ENCODE measurements around the gene C1QA. TPM values are rescaled to one million over a fixed set of nuclear protein-coding genes. Genes with fewer than 3 reads are reported as not detected.

C1QA gene
- total and polyA plus RNA-seq, 2 donors = 153 to 192 TPM

DNA sequence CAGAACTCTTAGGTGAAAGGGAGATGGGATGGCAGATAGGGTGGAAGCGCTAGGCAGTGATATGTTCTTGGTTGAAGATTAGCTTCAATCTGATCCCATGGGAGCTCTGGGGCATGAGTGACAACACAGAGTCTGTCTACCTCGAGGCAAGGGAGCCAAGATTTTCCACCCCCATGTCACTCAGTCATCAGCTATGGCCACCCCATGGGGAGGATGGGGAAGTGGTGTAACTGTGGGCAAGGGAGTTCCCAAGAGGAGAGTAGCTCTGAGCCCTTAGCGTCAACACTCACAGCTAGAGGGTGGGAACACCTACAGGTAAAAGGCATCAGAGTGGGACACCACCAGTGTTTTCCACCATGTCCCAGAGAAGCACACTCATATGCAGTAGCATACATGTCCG lies 30.3 kb upstream of the C1QA start:
- Histone ChIP-seq H3K4me3 (ENCODE audit: low read length in 2 of 2) (no peak overlapping the region), H3K27ac (ENCODE audit: low read depth in 1 of 2, low read length in 1 of 2) (no peak overlapping the region), H3K9me3 (ENCODE audit: control insufficient read depth in 2 of 2, insufficient read depth in 1 of 2, low read length in 1 of 2) (no peaks in the 10 kb centered on the region), H3K27me3 (ENCODE audit: control insufficient read depth in 2 of 2, insufficient read depth in 1 of 2, low read length in 1 of 2) (peaks cover 0 to 9% of the 10 kb centered on the region in 2 donors), H3K4me1 (ENCODE audit: control insufficient read depth in 2 of 2, insufficient read depth in 2 of 2, low read length in 2 of 2) (no peaks in the 10 kb centered on the region), H3K36me3 (ENCODE audit: control insufficient read depth in 2 of 2, insufficient read depth in 2 of 2, low read length in 1 of 2) (no peaks in the 10 kb centered on the region)
- 68% methylated on average over 4 of the region's 4 CpGs for WGBS
- no peak for DNase-seq (ENCODE audit: low read depth in 6 of 9, low spot score in 9 of 9)

DNA sequence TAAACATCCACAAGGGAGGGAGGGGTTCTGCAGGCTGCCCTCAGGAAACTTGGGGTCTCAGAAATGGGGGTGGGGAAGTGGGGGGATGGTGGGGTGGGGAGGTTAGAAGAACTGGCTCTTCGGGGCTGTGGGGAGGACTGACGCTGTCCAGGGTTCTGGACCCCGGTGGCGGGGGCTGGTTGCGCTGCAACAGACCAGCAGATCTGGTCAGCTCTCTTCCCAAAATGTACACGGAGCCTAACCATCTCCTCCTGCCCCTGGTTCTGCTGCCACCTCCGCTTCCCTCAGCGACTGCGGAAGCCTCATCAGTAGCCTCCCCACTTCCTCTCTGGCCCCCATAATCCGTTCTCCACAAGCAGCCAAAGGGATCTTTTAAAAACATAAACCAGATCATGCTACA lies 29.3 kb upstream of the C1QA start:
- DNase-seq (ENCODE audit: low read depth in 6 of 9, low spot score in 9 of 9) = no peak
- Histone ChIP-seq H3K27me3 (ENCODE audit: control insufficient read depth in 2 of 2, insufficient read depth in 1 of 2, low read length in 1 of 2) (peaks cover 0 to 9% of the 10 kb centered on the region in 2 donors), H3K4me1 (ENCODE audit: control insufficient read depth in 2 of 2, insufficient read depth in 2 of 2, low read length in 2 of 2) (no peaks in the 10 kb centered on the region), H3K27ac (ENCODE audit: low read depth in 1 of 2, low read length in 1 of 2) (no peak overlapping the region), H3K9me3 (ENCODE audit: control insufficient read depth in 2 of 2, insufficient read depth in 1 of 2, low read length in 1 of 2) (no peaks in the 10 kb centered on the region), H3K4me3 (ENCODE audit: low read length in 2 of 2) (no peak overlapping the region), H3K36me3 (ENCODE audit: control insufficient read depth in 2 of 2, insufficient read depth in 2 of 2, low read length in 1 of 2) (no peaks in the 10 kb centered on the region)
- 12% methylated on average over 10 of the region's 10 CpGs for WGBS

DNA sequence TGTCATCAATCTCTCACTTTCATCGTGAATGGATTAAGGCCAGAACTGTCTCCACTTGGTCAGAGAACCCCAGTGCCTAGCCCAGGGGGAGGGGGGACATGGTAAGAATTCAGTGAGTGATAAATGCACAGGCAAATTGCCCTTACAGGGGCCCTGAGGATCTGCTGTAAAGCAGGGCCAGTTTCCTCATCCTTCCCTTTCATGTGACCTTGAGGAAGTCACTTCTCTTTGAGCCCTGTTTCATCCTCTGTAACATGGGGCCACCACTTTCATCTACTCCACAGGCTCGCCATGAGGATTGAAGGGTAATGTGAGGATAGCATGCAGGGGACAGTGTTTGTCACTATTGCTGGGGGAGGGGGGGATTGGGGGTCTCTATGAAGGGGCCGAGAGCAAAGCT lies 28.1 kb upstream of the C1QA start:
- Histone ChIP-seq H3K27me3 (ENCODE audit: control insufficient read depth in 2 of 2, insufficient read depth in 1 of 2, low read length in 1 of 2) (peaks cover 0 to 7% of the 10 kb centered on the region in 2 donors), H3K36me3 (ENCODE audit: control insufficient read depth in 2 of 2, insufficient read depth in 2 of 2, low read length in 1 of 2) (no peaks in the 10 kb centered on the region), H3K9me3 (ENCODE audit: control insufficient read depth in 2 of 2, insufficient read depth in 1 of 2, low read length in 1 of 2) (no peaks in the 10 kb centered on the region), H3K4me1 (ENCODE audit: control insufficient read depth in 2 of 2, insufficient read depth in 2 of 2, low read length in 2 of 2) (no peaks in the 10 kb centered on the region), H3K27ac (ENCODE audit: low read depth in 1 of 2, low read length in 1 of 2) (no peak overlapping the region), H3K4me3 (ENCODE audit: low read length in 2 of 2) (no peak overlapping the region)
- no peak for DNase-seq (ENCODE audit: low read depth in 6 of 9, low spot score in 9 of 9)
- 74% methylated on average over 3 of the region's 3 CpGs for WGBS

DNA sequence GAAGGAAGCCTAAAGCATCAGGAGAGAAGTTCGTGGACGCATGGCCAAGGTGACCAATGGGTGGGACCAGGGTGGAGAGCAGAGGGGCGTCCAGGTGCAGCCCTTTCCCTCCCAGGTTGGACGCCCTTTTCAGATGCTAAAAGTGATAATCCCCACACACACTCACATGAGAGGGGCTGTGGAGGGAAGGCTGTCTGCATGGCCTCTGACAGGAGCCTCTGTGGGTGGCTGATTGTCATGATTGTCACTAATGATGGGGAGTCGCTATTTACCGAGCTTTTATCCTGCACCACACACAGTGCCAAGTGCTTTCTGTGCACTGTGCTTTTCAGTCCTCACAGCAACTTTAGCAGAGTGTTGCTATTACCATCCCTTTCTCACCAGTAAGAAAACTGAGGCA lies 27.1 kb upstream of the C1QA start:
- Histone ChIP-seq H3K4me3 (ENCODE audit: low read length in 2 of 2) (no peak overlapping the region), H3K36me3 (ENCODE audit: control insufficient read depth in 2 of 2, insufficient read depth in 2 of 2, low read length in 1 of 2) (no peaks in the 10 kb centered on the region), H3K27me3 (ENCODE audit: control insufficient read depth in 2 of 2, insufficient read depth in 1 of 2, low read length in 1 of 2) (peaks cover 0 to 7% of the 10 kb centered on the region in 2 donors), H3K27ac (ENCODE audit: low read depth in 1 of 2, low read length in 1 of 2) (no peak overlapping the region), H3K9me3 (ENCODE audit: control insufficient read depth in 2 of 2, insufficient read depth in 1 of 2, low read length in 1 of 2) (no peaks in the 10 kb centered on the region), H3K4me1 (ENCODE audit: control insufficient read depth in 2 of 2, insufficient read depth in 2 of 2, low read length in 2 of 2) (no peaks in the 10 kb centered on the region)
- no peak for DNase-seq (ENCODE audit: low read depth in 6 of 9, low spot score in 9 of 9)
- 21% methylated on average over 6 of the region's 6 CpGs for WGBS

DNA sequence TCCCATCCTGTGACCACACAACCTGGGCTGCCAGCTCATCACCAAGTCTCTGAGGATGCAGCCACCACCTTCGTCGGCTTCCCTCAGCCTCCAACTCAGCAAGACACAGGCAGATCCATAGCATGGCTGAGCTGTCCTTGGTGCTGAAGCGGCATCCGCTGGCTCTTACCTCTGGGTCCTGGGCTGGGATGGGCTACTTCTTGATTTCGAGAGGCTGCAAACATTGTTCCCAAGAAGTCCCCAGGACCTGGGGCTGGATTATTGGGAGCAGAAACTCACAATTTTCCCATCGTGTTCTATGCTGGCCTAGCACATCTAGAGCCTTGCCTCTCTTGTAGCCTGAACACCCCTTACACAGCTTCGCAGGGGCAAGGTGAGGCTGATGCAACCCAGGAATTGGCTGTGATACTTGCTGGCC lies 24.9 kb upstream of the C1QA start:
- peak; percentile 8 to 62 (median 27) for DNase-seq (ENCODE audit: low read depth in 6 of 9, low spot score in 9 of 9)
- H3K27ac ChIP-seq (ENCODE audit: low read depth in 1 of 2, low read length in 1 of 2) = no peak overlapping the region
- H3K36me3 ChIP-seq (ENCODE audit: control insufficient read depth in 2 of 2, insufficient read depth in 2 of 2, low read length in 1 of 2) = no peaks in the 10 kb centered on the region
- peaks cover 0 to 7% of the 10 kb centered on the region in 2 donors for H3K27me3 ChIP-seq (ENCODE audit: control insufficient read depth in 2 of 2, insufficient read depth in 1 of 2, low read length in 1 of 2)
- no peaks in the 10 kb centered on the region for H3K9me3 ChIP-seq (ENCODE audit: control insufficient read depth in 2 of 2, insufficient read depth in 1 of 2, low read length in 1 of 2)
- no peaks in the 10 kb centered on the region for H3K4me1 ChIP-seq (ENCODE audit: control insufficient read depth in 2 of 2, insufficient read depth in 2 of 2, low read length in 2 of 2)
- WGBS = 23% methylated on average over 7 of the region's 7 CpGs
- H3K4me3 ChIP-seq (ENCODE audit: low read length in 2 of 2) = no peak overlapping the region

DNA sequence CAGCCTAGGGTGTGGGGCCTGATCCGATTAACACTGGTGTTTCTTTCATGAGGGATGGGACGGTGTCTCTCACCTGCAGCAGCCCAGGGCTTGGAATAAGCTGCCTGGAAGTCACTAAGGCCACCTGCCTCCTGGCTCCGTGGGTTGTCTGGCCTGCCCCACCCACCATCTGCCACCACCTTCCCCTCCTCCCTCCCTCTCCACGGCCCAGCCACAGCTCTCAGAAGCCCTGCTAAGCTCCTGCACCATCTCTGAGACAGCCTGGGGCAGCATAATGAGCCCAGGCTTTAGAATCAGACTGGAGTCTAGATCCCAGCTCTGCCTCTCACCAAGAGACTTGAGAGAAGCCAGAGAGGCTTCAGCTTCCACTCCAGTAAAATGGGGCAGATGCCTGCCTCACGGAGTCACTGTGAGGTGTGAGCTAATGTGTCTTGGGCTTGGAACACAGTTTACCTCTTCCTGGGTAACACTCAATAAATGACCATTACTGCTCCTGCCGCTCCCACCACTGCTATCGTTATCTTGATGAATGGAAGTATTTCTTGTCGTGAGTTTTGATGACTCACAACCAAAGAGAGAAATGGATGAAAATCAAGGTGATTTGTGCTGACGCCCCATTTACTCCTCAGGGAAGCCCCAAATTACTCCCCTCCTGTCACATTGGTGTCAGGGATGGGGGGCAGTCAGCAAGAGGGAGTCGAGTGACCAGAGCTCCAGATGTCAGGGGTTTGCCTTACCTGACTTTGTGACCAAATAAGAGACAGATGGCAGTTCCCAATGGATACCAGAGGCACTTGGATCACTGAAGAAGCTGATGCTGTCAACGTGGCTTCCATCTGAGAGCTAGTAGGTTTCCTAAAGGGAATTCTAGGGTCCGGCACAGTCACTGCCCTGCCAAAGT lies 23.5 kb upstream of the C1QA start:
- DNase-seq (ENCODE audit: low read depth in 6 of 9, low spot score in 9 of 9) = no peak
- 63% methylated on average over 12 of the region's 12 CpGs for WGBS
- H3K27me3 ChIP-seq (ENCODE audit: control insufficient read depth in 2 of 2, insufficient read depth in 1 of 2, low read length in 1 of 2) = peaks cover 0 to 9% of the 10 kb centered on the region in 2 donors

DNA sequence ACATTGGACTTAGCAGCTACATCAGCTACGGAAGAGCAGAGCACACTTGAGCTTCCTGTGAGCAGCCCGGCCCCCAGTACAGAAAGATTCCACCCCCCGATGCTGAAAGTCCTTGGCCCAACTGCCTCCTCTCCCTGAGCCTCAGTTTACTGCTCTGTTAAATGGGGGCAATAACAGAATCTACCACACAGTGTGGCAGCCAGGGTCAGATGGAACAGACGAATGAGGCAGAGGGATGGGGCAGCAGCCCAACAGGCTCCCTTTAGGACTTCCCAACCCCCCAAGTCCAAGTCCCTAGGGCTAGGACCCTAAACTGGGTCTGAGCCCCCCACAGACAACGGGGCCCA lies 22.9 kb upstream of the C1QA start:
- Histone ChIP-seq H3K4me1 (ENCODE audit: control insufficient read depth in 2 of 2, insufficient read depth in 2 of 2, low read length in 2 of 2) (no peaks in the 10 kb centered on the region), H3K36me3 (ENCODE audit: control insufficient read depth in 2 of 2, insufficient read depth in 2 of 2, low read length in 1 of 2) (no peaks in the 10 kb centered on the region), H3K4me3 (ENCODE audit: low read length in 2 of 2) (no peak overlapping the region), H3K27ac (ENCODE audit: low read depth in 1 of 2, low read length in 1 of 2) (no peak overlapping the region), H3K27me3 (ENCODE audit: control insufficient read depth in 2 of 2, insufficient read depth in 1 of 2, low read length in 1 of 2) (peaks cover 0 to 15% of the 10 kb centered on the region in 2 donors), H3K9me3 (ENCODE audit: control insufficient read depth in 2 of 2, insufficient read depth in 1 of 2, low read length in 1 of 2) (no peaks in the 10 kb centered on the region)
- no peak for DNase-seq (ENCODE audit: low read depth in 6 of 9, low spot score in 9 of 9)
- 81% methylated on average over 5 of the region's 5 CpGs for WGBS

More for the DNA sequence above, 23.5 kb upstream of the C1QA start:
- Histone ChIP-seq H3K4me3 (ENCODE audit: low read length in 2 of 2) (no peak overlapping the region), H3K36me3 (ENCODE audit: control insufficient read depth in 2 of 2, insufficient read depth in 2 of 2, low read length in 1 of 2) (no peaks in the 10 kb centered on the region), H3K27ac (ENCODE audit: low read depth in 1 of 2, low read length in 1 of 2) (no peak overlapping the region), H3K4me1 (ENCODE audit: control insufficient read depth in 2 of 2, insufficient read depth in 2 of 2, low read length in 2 of 2) (no peaks in the 10 kb centered on the region), H3K9me3 (ENCODE audit: control insufficient read depth in 2 of 2, insufficient read depth in 1 of 2, low read length in 1 of 2) (no peaks in the 10 kb centered on the region)

DNA sequence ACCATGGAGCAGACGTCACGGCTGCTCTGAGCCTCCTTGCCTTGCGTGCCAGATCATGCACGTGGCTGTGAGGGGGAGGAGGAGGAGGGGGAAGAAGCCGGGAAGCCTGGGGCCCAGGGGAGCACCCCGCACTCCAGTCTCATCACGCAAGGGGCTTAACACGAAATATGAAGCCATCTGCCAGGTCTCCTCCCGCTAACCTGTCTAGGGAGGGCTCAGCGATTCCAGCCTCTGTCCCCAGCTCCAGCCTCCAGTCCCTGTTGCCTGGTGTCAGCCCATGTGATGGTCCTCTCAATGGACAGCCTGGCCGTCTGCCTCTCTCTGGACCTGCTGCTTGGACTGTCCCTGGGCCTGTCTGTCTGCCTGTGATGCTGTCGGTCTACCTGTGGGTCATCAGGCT lies 22.5 kb upstream of the C1QA start:
- no peak for DNase-seq (ENCODE audit: low read depth in 6 of 9, low spot score in 9 of 9)

DNA sequence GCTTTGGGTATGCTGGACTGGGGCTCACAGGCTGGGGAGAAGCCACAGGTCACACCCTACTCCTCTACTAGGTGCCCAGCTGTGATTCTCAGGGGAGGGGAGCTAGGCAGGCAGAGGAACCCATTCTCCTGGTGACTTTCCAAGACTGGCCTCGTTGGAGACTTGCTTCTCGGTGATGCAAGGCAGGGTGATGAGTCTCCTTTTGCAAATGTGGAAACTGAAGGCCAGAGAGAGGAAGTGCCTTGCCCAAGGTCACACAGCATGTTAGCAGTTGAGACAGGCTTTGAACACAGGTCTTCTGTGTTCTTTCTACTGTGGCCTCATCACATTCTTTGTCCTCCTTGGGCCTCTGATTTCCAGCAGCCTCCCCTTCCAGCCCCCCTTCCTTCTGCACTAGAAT lies 20.5 kb upstream of the C1QA start:
- H3K27me3 ChIP-seq (ENCODE audit: control insufficient read depth in 2 of 2, insufficient read depth in 1 of 2, low read length in 1 of 2) = peaks cover 0 to 12% of the 10 kb centered on the region in 2 donors
- no peak overlapping the region for H3K27ac ChIP-seq (ENCODE audit: low read depth in 1 of 2, low read length in 1 of 2)

More for the DNA sequence above, 22.5 kb upstream of the C1QA start:
- H3K36me3 ChIP-seq (ENCODE audit: control insufficient read depth in 2 of 2, insufficient read depth in 2 of 2, low read length in 1 of 2) = no peaks in the 10 kb centered on the region
- H3K9me3 ChIP-seq (ENCODE audit: control insufficient read depth in 2 of 2, insufficient read depth in 1 of 2, low read length in 1 of 2) = no peaks in the 10 kb centered on the region
- no peaks in the 10 kb centered on the region for H3K4me1 ChIP-seq (ENCODE audit: control insufficient read depth in 2 of 2, insufficient read depth in 2 of 2, low read length in 2 of 2)
- no peak overlapping the region for H3K4me3 ChIP-seq (ENCODE audit: low read length in 2 of 2)
- WGBS = 66% methylated on average over 12 of the region's 12 CpGs
- H3K27me3 ChIP-seq (ENCODE audit: control insufficient read depth in 2 of 2, insufficient read depth in 1 of 2, low read length in 1 of 2) = peaks cover 0 to 15% of the 10 kb centered on the region in 2 donors
- H3K27ac ChIP-seq (ENCODE audit: low read depth in 1 of 2, low read length in 1 of 2) = no peak overlapping the region

More for the DNA sequence above, 20.5 kb upstream of the C1QA start:
- no peaks in the 10 kb centered on the region for H3K36me3 ChIP-seq (ENCODE audit: control insufficient read depth in 2 of 2, insufficient read depth in 2 of 2, low read length in 1 of 2)
- WGBS = 75% methylated on average over 2 of the region's 2 CpGs
- no peak overlapping the region for H3K4me3 ChIP-seq (ENCODE audit: low read length in 2 of 2)
- no peaks in the 10 kb centered on the region for H3K9me3 ChIP-seq (ENCODE audit: control insufficient read depth in 2 of 2, insufficient read depth in 1 of 2, low read length in 1 of 2)
- H3K4me1 ChIP-seq (ENCODE audit: control insufficient read depth in 2 of 2, insufficient read depth in 2 of 2, low read length in 2 of 2) = no peaks in the 10 kb centered on the region
- DNase-seq (ENCODE audit: low read depth in 6 of 9, low spot score in 9 of 9) = no peak
